SK-N-SH (cell line): Measurements from ENCODE around the gene PALM.

Source experiments
- CHD2 ChIP-seq: fragments of 150-350 bp; IDR thresholded peaks from 2 replicates; pipeline ENCODE4 v1.6.1; 2018; ENCODE audit warnings: low read length; ENCODE audit not compliant: partially characterized antibody
- CTCF ChIP-seq: fragments of 200-600 bp; sonication (generic); IDR thresholded peaks from 2 replicates; pipeline ENCODE4 v1.6.1; 2017; ENCODE audit warnings: antibody characterized with exemption, mild to moderate bottlenecking, moderate library complexity
- ELF1 ChIP-seq: IDR thresholded peaks from 2 replicates; pipeline ENCODE4 v1.4.0; 2012
- EP300 ChIP-seq, 2 experiments: IDR thresholded peaks; 2 replicates each; pipeline versions ENCODE4 v1.4.0 to v1.6.1; 2012; ENCODE audit warnings: borderline replicate concordance in 1 of 2, low read depth in 1 of 2, low read length in 1 of 2
- JUND ChIP-seq: IDR thresholded peaks from 2 replicates; pipeline ENCODE4 v1.4.0; 2012
- MAX ChIP-seq: IDR thresholded peaks from 2 replicates; pipeline ENCODE4 v1.4.0; 2012; ENCODE audit warnings: low read depth
- POLR2AphosphoS5 ChIP-seq: IDR thresholded peaks from 2 replicates; pipeline ENCODE4 v1.6.1; 2012; ENCODE audit warnings: low read depth, low read length
- RAD21 ChIP-seq: IDR thresholded peaks from 2 replicates; pipeline ENCODE4 v1.6.1; 2012; ENCODE audit warnings: mild to moderate bottlenecking, low read length
- REST ChIP-seq: IDR thresholded peaks from 2 replicates; pipeline ENCODE4 v1.6.1; 2012; ENCODE audit warnings: mild to moderate bottlenecking, low read depth, low read length, moderate library complexity
- SIN3A ChIP-seq: IDR thresholded peaks from 2 replicates; pipeline ENCODE4 v1.6.1; 2012; ENCODE audit warnings: low read depth, mild to moderate bottlenecking, low read length, moderate library complexity, borderline replicate concordance
- TEAD4 ChIP-seq: IDR thresholded peaks from 2 replicates; pipeline ENCODE4 v1.4.0; 2012; ENCODE audit warnings: mild to moderate bottlenecking, borderline replicate concordance; ENCODE audit not compliant: insufficient read depth

GRCh38 chr19:776549-776948 is 67.8 kb downstream of the PALM start:
- TF ChIP-seq CTCF (no peak), JUND (no peak), POLR2AphosphoS5 (no peak), CHD2 (no peak), EP300 (IDR thresholded peaks at IDR 0.05; ENCODE audit: borderline replicate concordance in 1 of 2, low read depth in 1 of 2, low read length in 1 of 2) (no peak), SIN3A (no peak), REST (no peak), MAX (no peak), TEAD4 (no peak), ELF1 (no peak), RAD21 (no peak)
